Activated naive CD4-positive, alpha-beta T cell treated with anti-CD3 and anti-CD28 coated beads, Interleukin-2, amount 10 ng/mL, durations not matched to agents 7 days and 5 days (primary cell): ENCODE data around the gene CCND1.

Source experiments
- CTCF ChIA-PET: fragments of 350-600 bp; sonication (Branson Sonifier 250); formaldehyde crosslinking; loops from one replicate; lab custom pipeline; 2021; ENCODE audit warnings: antibody characterized with exemption; lab: Charles Lee
- DNase-seq: peaks from one replicate; pipeline ENCODE4 v3.0.0-alpha.2; 2020
- H3K27ac Mint-ChIP-seq: one replicate; pipeline ENCODE4 v1.8.0; 2021; ENCODE audit warnings: mild to moderate bottlenecking, moderate library complexity, mixed read lengths
- H3K27me3 Mint-ChIP-seq: one replicate; pipeline ENCODE4 v1.8.0; 2021; ENCODE audit warnings: mild to moderate bottlenecking, mixed read lengths
- H3K36me3 Mint-ChIP-seq: one replicate; pipeline ENCODE4 v1.8.0; 2021; ENCODE audit warnings: mixed read lengths
- H3K4me1 Mint-ChIP-seq: one replicate; pipeline ENCODE4 v1.8.0; 2021; ENCODE audit warnings: mixed read lengths
- H3K4me3 Mint-ChIP-seq: one replicate; pipeline ENCODE4 v1.8.0; 2021; ENCODE audit warnings: mild to moderate bottlenecking, moderate library complexity, mixed read lengths
- H3K9me3 Mint-ChIP-seq: one replicate; pipeline ENCODE4 v1.8.0; 2021; ENCODE audit warnings: mixed read lengths

The CCND1 gene

DNA sequence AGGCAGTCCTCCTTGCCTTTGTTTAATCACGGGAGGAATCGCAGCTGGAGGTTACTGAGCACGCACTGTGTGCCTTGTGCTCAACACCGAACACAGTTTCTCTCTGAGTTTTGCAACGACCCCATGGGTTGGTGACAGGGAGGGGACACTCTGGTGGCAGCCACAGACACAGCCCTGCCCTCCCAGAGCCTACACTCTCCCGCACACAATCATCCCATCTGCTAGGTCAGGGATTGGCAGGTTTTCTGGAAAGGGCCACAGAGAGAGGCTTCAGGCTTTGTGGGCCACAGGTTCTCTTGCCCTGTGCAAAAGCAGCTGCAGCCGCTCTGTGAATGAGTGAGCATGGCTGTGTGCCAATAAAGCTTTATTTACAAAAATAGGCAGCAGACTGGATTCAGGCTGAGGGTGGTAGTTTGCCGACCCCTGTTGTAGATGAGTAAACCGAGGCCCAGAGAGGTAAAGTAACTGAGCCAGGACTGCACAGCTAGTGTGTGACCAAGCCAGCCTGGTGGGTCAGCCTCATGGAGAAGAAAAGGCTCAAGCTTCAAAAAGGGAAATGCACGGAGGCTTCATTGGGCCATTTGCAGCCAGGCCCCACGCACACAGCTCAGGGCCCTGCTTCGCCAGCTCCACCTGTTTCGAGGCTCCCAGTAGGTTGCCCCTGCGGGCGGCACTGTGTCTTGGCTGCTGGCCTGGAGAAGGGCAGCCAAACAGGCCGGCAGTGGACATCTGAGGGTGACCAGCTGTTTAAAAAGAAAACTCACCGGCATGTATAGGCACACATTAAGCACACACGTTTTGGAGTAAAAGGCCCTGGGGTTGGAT lies 17.9 kb downstream of the CCND1 start:
- Mint-ChIP-seq H3K4me1 (no peaks in the 10 kb centered on the region), H3K27me3 (no peaks in the 10 kb centered on the region), H3K36me3 (no peaks in the 10 kb centered on the region), H3K4me3 (no peak overlapping the region), H3K9me3 (no peaks in the 10 kb centered on the region), H3K27ac (no peak overlapping the region)
- no peak for DNase-seq
- CTCF ChIA-PET, result interaction anchor here (0.6 to 3.2 kb wide), 4 partner anchors 9 to 1244 kb away, joined by 3 to 17 read pairs (median 3); no protein-coding TSS in a partner anchor

DNA sequence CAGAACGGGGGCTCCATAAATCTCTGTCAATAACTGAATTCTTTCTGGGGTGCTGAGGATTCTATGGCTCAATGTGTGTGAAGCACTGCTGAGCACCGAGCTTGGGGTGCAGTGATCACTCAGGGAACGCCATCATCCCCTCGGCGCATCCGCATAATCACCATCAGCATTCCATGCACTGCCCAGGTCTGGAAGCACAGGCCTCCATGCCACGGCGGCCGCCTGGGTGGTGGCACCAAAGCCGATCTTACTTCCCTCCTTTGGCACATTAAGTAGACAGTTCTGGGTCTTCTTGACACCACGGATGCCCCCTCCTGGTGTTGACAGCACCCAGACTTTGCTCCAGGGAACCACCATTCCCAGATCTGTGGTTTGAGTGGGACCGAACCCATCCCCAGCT lies 18.6 kb downstream of the CCND1 start:
- H3K9me3 Mint-ChIP-seq, result no peaks in the 10 kb centered on the region
- no peaks in the 10 kb centered on the region for H3K36me3 Mint-ChIP-seq
- no peaks in the 10 kb centered on the region for H3K27me3 Mint-ChIP-seq
- H3K4me3 Mint-ChIP-seq, result no peak overlapping the region
- DNase-seq, result no peak
- no peaks in the 10 kb centered on the region for H3K4me1 Mint-ChIP-seq
- CTCF ChIA-PET, result interaction anchor here (1.3 to 3.2 kb wide), 2 partner anchors 11 to 17 kb away, joined by 3 to 17 read pairs; no protein-coding TSS in a partner anchor
- no peak overlapping the region for H3K27ac Mint-ChIP-seq

DNA sequence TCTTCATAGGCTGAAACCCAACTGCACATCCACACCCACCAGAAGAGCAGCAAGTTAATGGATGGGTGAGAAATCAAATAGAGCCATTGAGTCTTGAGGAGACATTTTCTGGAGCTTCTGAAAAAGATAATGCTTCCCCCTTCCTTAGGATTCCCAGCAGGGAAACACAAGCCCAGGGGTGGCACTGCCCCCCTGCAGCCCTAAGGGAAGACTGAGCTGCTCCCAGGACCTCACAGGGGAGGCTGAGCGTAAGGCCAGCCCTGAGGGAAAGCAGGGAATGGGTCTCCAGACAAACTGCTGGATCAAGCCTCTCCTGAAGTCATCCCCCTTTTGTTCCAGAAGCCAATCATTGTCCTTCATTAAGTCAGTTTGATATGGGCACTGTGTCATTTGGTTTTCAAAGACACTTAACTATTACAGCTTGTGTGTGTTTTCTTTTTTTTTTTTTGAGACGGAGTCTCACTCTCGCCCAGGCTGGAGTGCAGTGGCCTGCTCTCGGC lies 19.1 kb downstream of the CCND1 start:
- CTCF ChIA-PET, result interaction anchor here (1.3 to 3.2 kb wide), 2 partner anchors 10 to 17 kb away, joined by 3 to 17 read pairs; no protein-coding TSS in a partner anchor
- no peak for DNase-seq
- Mint-ChIP-seq H3K27ac (no peak overlapping the region), H3K4me3 (no peak overlapping the region), H3K4me1 (no peaks in the 10 kb centered on the region), H3K36me3 (no peaks in the 10 kb centered on the region), H3K27me3 (no peaks in the 10 kb centered on the region), H3K9me3 (no peaks in the 10 kb centered on the region)

DNA sequence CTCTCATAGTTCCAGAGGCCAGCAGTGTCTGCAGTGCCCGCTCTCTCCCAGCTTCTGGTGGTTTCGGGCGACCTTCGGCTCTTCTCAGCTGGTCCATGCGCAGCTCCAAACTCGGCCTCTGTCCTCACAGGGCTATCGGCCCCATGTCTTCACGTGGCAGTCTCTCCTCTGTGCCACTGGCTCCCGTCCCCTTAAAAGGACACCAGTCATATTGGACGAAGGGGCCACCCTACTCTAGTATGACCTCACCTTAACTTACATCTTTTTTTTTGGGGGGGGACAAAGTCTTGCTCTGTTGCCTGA lies 20.4 kb downstream of the CCND1 start:
- Mint-ChIP-seq H3K36me3 (no peaks in the 10 kb centered on the region), H3K27ac (no peak overlapping the region), H3K4me3 (no peak overlapping the region), H3K4me1 (no peaks in the 10 kb centered on the region), H3K9me3 (no peaks in the 10 kb centered on the region), H3K27me3 (no peaks in the 10 kb centered on the region)
- DNase-seq, result no peak
- CTCF ChIA-PET, result interaction anchor here (1.2 kb wide), 1 partner anchor 9 kb away, joined by 4 read pairs; no protein-coding TSS in a partner anchor

DNA sequence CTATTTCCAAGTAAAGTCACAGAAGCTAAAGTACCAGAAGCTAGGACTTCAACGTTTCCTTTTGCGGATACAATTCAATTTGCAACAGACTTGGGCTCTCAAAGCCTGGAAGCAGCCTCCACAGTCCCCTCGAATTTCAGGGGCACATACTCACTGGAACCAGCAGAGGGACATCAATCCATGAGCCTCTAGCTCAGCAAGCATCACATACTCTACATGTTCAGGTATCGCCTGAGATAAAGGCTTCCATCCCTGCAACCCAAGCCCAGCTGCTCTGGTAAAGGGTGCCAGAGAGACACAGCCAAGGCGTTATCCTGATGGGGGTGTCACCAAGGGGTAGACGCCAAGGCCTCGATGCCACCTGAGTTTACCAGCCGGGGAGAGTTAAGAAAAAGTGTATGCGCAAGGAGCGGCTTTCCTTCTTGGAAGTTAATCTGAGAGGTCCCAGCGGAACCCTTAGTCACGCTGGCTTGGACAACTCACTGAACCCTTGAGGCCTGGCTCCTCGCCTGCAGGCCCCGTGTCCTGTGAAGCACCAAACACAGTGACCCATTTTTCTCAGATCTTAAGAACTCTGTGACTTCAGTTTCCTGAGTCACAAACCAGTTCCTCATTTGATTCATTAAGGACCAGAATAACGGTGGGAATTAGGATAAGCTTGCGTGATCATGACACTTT lies 21.2 kb downstream of the CCND1 start:
- H3K9me3 Mint-ChIP-seq, result no peaks in the 10 kb centered on the region
- no peaks in the 10 kb centered on the region for H3K27me3 Mint-ChIP-seq
- no peak for DNase-seq
- no peak overlapping the region for H3K4me3 Mint-ChIP-seq
- H3K4me1 Mint-ChIP-seq, result no peaks in the 10 kb centered on the region
- no peak overlapping the region for H3K27ac Mint-ChIP-seq
- H3K36me3 Mint-ChIP-seq, result no peaks in the 10 kb centered on the region
- CTCF ChIA-PET, result interaction anchor here (1.0 to 1.2 kb wide), 2 partner anchors 8 to 562 kb away, joined by 3 to 4 read pairs; no protein-coding TSS in a partner anchor

DNA sequence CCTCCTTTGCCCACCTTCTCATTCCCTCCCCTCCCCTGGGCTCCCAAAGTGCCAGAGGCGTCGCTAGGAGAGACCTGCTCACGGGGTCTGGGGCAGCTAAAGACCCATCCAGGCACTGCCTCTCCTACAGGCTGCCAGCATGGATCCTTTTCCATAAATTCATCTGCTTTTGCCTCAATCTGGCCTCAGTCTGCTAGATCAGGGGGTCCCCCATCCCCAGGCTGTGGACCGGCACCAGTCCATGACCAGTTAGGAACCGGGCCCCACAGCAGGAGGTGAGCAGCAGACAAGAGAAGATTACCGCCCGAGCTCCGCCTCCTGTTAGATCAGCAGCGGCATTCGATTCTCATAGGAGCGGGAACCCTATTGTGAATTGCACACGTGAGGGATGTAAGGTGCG lies 21.9 kb downstream of the CCND1 start:
- DNase-seq, result no peak
- Mint-ChIP-seq H3K9me3 (no peaks in the 10 kb centered on the region), H3K4me3 (no peak overlapping the region), H3K4me1 (no peaks in the 10 kb centered on the region), H3K36me3 (peaks cover 2% of the 10 kb centered on the region), H3K27ac (no peak overlapping the region), H3K27me3 (no peaks in the 10 kb centered on the region)
- CTCF ChIA-PET, result interaction anchor here (0.6 to 1.0 kb wide), 2 partner anchors 146 to 563 kb away, joined by 3 read pairs; no protein-coding TSS in a partner anchor

DNA sequence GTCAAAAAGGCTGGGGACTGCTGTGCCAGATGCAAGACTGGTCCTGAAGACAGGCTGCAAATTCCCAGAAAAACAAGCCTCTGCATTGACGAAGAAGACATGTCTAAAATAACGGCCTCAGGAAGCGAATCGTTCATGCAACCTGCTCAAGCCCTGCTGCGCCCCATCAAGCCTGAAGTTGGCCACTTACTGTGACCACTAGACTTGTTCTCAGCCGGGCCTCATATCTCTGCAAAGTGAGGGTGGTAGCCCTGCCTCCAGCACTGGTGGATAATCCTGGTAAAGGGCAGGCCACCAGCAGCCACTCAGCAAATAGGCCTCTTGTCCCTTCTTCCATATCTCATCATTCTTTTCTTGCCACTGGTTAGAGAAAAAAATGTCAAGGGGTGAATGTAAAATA lies 22.4 kb downstream of the CCND1 start:
- no peaks in the 10 kb centered on the region for H3K4me1 Mint-ChIP-seq
- no peak for DNase-seq
- no peaks in the 10 kb centered on the region for H3K27me3 Mint-ChIP-seq
- H3K4me3 Mint-ChIP-seq, result no peak overlapping the region
- CTCF ChIA-PET, result interaction anchor here (1.0 kb wide), 1 partner anchor 563 kb away, joined by 3 read pairs; no protein-coding TSS in a partner anchor
- H3K9me3 Mint-ChIP-seq, result no peaks in the 10 kb centered on the region
- peaks cover 3% of the 10 kb centered on the region for H3K36me3 Mint-ChIP-seq
- peak overlapping the region; percentile 67 for H3K27ac Mint-ChIP-seq

DNA sequence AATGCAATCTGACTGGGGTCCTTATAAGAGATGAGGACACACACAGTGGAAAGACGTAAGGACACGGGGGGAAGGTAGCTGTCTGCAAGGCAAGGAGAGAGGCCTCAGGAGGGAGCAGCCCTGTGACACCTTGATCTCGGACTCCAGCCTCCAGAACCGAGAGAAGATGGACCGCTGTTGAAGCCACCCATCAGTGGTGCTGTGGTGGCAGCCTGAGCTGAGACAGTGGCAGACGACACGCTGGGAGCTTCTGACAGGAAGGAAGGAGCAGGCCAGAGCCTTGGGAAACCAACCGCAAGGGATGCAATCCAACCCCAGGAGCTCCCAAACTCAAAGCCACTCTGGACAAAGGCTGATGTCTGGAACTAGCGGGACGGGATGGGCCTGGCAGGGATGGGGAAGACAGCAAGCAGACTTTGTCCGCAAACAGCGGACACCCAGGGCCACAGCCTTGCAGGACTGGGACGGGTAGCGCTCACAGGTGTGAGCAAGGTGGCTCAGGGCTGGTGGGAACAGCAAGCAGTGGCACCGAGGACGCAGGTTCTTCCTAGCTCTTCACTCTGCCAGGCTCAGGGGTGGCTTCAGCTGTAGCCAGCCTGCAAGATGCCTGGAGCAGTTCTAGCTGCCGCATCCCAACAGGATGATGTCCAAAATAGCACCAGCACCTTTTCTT lies 23.3 kb downstream of the CCND1 start:
- H3K27ac Mint-ChIP-seq, result no peak overlapping the region
- CTCF ChIA-PET, result no interaction called here

DNA sequence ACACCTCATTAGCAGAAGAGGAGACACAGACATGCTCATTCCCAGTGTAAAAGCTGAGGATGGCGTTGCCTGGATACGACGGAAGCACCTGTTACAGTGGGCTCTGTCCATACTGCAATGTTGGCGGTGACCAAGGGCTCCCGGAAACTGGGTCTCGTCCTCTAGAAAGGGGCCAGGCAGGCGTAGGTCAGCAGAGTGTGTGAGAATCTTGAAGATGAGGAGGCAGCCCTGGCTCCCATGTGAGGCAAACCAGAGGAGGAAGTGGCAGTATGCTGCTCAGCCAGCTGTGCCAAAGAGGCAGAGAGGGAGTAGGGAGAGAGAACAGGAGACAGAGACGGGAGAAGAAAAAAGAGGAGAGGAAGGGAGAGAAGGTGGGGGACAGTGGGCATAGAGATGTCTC lies 23.9 kb downstream of the CCND1 start:
- no peak for DNase-seq
- H3K4me1 Mint-ChIP-seq, result no peaks in the 10 kb centered on the region
- H3K27ac Mint-ChIP-seq, result no peak overlapping the region
- H3K27me3 Mint-ChIP-seq, result no peaks in the 10 kb centered on the region
- peaks cover 9% of the 10 kb centered on the region for H3K36me3 Mint-ChIP-seq
- no peak overlapping the region for H3K4me3 Mint-ChIP-seq
- H3K9me3 Mint-ChIP-seq, result no peaks in the 10 kb centered on the region
- CTCF ChIA-PET, result no interaction called here

More for the DNA sequence above, 23.3 kb downstream of the CCND1 start:
- Mint-ChIP-seq H3K27me3 (no peaks in the 10 kb centered on the region), H3K4me1 (no peaks in the 10 kb centered on the region), H3K9me3 (no peaks in the 10 kb centered on the region), H3K4me3 (no peak overlapping the region), H3K36me3 (peaks cover 6% of the 10 kb centered on the region)
- no peak for DNase-seq

DNA sequence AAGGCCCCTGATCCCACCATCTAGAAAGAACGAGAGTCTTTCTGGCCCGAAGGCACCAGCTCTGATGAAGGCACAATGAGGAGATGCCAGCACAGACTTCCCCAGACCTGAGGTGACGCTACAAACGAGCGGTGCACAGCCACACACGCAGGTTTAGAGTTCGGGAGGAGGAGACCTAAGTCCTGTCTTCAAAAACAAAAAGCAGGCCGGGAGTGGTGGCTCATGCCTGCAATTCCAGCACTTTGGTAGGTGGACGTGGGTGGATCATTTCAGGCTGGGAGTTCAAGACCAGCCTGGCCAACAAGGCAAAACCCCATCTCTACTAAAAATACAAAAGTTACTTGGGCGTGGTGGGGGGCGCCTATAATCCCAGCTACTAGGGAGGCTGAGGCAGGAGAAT lies 24.7 kb downstream of the CCND1 start:
- H3K36me3 Mint-ChIP-seq, result peaks cover 17% of the 10 kb centered on the region
- CTCF ChIA-PET, result no interaction called here

DNA sequence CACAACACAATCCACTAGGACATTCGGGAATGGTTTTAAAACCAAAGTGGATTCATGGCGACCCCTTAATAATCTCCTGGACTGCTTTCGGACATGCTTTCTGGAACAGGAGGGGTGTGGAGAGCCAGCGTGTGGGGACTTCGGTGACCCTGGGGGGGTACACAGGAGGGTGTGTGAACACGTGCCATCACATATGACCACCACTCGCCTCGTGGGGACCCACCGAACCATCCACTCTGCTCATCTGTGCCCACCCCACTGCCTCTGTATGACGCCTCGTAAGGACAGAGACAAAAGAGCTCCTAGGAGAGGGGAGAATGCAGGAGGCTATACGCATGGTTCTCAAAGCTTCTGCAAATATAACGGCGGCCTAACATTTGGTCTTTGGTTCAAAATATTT lies 25.3 kb downstream of the CCND1 start:
- DNase-seq, result no peak
- Mint-ChIP-seq H3K4me3 (no peak overlapping the region), H3K27ac (no peak overlapping the region), H3K36me3 (peaks cover 19% of the 10 kb centered on the region), H3K9me3 (no peaks in the 10 kb centered on the region), H3K4me1 (peaks cover 3% of the 10 kb centered on the region), H3K27me3 (no peaks in the 10 kb centered on the region)
- CTCF ChIA-PET, result no interaction called here

More for the DNA sequence above, 24.7 kb downstream of the CCND1 start:
- Mint-ChIP-seq H3K27ac (no peak overlapping the region), H3K27me3 (no peaks in the 10 kb centered on the region), H3K4me3 (no peak overlapping the region), H3K4me1 (peaks cover 3% of the 10 kb centered on the region), H3K9me3 (no peaks in the 10 kb centered on the region)
- DNase-seq, result no peak

DNA sequence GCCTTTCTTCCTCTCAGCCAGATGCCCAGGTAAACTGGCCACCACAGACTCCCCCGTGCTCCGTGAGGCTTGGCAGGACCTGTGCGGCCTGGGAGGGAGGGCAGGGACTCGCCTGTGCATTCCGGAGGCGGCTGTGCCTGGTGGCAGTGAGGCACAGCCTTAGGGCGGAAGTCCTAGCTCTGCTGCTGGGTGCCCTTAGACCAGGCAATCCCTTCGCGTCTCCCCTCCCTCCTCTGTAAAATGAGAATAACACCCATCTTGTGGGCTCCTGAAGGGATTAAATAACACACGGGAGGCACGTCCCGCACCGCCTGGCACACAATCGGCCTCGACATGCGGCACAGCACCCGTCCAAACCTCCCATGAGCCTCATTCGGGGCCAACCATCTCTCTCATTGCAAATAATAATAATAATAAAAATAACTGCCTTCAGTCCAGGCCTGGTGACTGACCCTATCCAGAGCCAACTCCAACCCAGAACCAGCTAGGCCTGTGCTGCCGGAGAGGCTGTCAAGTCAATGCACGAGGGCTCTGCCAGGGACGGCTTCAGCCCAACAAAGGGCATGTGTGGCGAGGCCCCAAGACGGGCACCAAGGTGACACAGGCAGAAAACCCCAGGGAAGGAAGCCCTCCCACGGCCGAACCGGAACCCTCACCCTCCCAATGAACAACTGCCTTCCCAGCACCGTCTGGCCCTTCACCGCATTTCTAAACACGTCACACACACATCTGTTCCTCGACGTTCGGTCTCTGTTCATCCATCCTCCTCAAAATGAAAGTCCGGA lies 26.0 kb downstream of the CCND1 start:
- DNase-seq, result no peak
- Mint-ChIP-seq H3K27ac (no peak overlapping the region), H3K27me3 (no peaks in the 10 kb centered on the region), H3K4me1 (peaks cover 3% of the 10 kb centered on the region), H3K36me3 (peaks cover 21% of the 10 kb centered on the region), H3K9me3 (no peaks in the 10 kb centered on the region), H3K4me3 (no peak overlapping the region)
- CTCF ChIA-PET, result no interaction called here
